Right lobe of liver (tissue), 6 donors: ENCODE data around the gene CACNA1C. TPM values are rescaled to one million over a fixed set of nuclear protein-coding genes. Genes with fewer than 3 reads are reported as not detected.
A peak's percentile ranks its signal among the peaks of the same experiment; 100 is the strongest.

ENCODE experiments used
- ATAC-seq, 4 donors: fragments of 200-7000 bp; cut with Tn5 transposase; one replicate each; pipeline ENCODE4 v1.9.1; 2020; ENCODE audit warnings: mild to moderate bottlenecking in 4 of 4, moderate library complexity in 4 of 4
- DNase-seq, 3 donors: peaks; one replicate each; pipeline ENCODE4 v3.0.0-alpha.2; 2020
- H3K27ac ChIP-seq, 3 donors: fragments of 200-600 bp; one replicate each; pipeline ENCODE4 v1.8.0; 2022
- H3K27me3 ChIP-seq, 2 donors: fragments of 200-600 bp; one replicate each; pipeline ENCODE4 v1.8.0; 2022
- H3K36me3 ChIP-seq, 4 donors: fragments of 200-600 bp; sonication (generic) in 1 of 4; one replicate each; pipeline versions ENCODE4 v1.5.1 to v1.8.0; 2017 to 2022; ENCODE audit warnings: control low read depth in 1 of 4
- H3K4me1 ChIP-seq, 4 donors: fragments of 200-600 bp; sonication (generic) in 1 of 4; one replicate each; pipeline versions ENCODE4 v1.5.1 to v1.8.0; 2017 to 2022; ENCODE audit warnings: control low read depth in 1 of 4
- H3K4me3 ChIP-seq, 3 donors: fragments of 200-600 bp; one replicate each; pipeline ENCODE4 v1.8.0; 2022
- H3K9me3 ChIP-seq, 4 donors: fragments of 200-600 bp; sonication (generic) in 1 of 4; one replicate each; pipeline versions ENCODE4 v1.5.1 to v1.8.0; 2017 to 2022; ENCODE audit warnings: control low read depth in 1 of 4
- CTCF ChIP-seq, 4 donors: fragments of 200-600 bp in 3 of 4; fragments of 450-650 bp in 1 of 4; IDR thresholded peaks; one replicate each; pipeline versions ENCODE4 v1.5.1 to v1.8.0; 2016 to 2022; ENCODE audit warnings: antibody characterized with exemption in 4 of 4, mild to moderate bottlenecking in 2 of 4
- POLR2A ChIP-seq: fragments of 450-650 bp; IDR thresholded peaks from one replicate; pipeline ENCODE4 v1.6.1; 2017; ENCODE audit warnings: antibody characterized with exemption, mild to moderate bottlenecking
- WGBS: methylation state at CpG from one replicate; pipeline ENCODE4 v1.1.6; 2018; ENCODE audit warnings: low coverage, low lambda C conversion rate; ENCODE audit not compliant: insufficient coverage; ENCODE audit errors: missing lambda C conversion rate; 5-methylcytosine and 5-hydroxymethylcytosine counted together
- intact Hi-C, 2 donors: fragments of 100-400 bp; cut with DNase I; formaldehyde crosslinking; loops; one replicate each; pipeline versions ENCODE4 v1.11.2 to v1.14.1; 2022
- total RNA-seq, 6 experiments: library from RNA; depleted of rRNA in 2 of 6; stranded (reverse); fragments of >200 nt in 2 of 6; fragmentation: NEBNext Ultra II Directional in 3 of 6; extraction: Animal tissue kit (Norgen Biotek cat#: 25700) in 3 of 6; gene quantifications; one replicate each; pipeline versions ENCODE4 v1.1.0 to v1.2.4, GENCODE V29; 2016 to 2023
- donor health status: DM: no; HTN: yes; CAD: no.
- donor health status: DM: no; HTN: no; CAD: no.
- donor health status: DM: no; HTN: no; CAD: no.
- donor health status: DM: no; HTN: yes; CAD: no.
- donor health status: DM: no; HTN: yes; CAD: no.

CACNA1C gene
- total RNA-seq, 6 experiments from 2014 or later = 0.18 to 1.0 (median 0.57) TPM

- Histone ChIP-seq H3K9me3 (no peaks in the 10 kb centered on the region), H3K36me3 (no peaks in the 10 kb centered on the region), H3K4me3 (no peak overlapping the region), H3K27ac (no peak overlapping the region), H3K27me3 (no peaks in the 10 kb centered on the region), H3K4me1 (no peaks in the 10 kb centered on the region)
- ATAC-seq = peak; percentile 13 to 44 (median 28)
- 24% methylated on average over 7 of the region's 8 CpGs for WGBS
- DNase-seq = no peak
- TF ChIP-seq POLR2A = no peak
- no peak for TF ChIP-seq CTCF (IDR thresholded peaks at IDR 0.05)
- intact Hi-C loops = no loop called here
These were observed 592.1 kb downstream of the CACNA1C start for GRCh38 chr12:2644683-2645405.

GRCh38 chr12:2645460-2645859, 592.7 kb downstream of the CACNA1C start:
- H3K27me3 ChIP-seq = no peaks in the 10 kb centered on the region
- no peak for ATAC-seq
- H3K4me1 ChIP-seq = no peaks in the 10 kb centered on the region
- H3K4me3 ChIP-seq = no peak overlapping the region
- H3K9me3 ChIP-seq = no peaks in the 10 kb centered on the region
- DNase-seq = no peak
- no peak overlapping the region for H3K27ac ChIP-seq
- TF ChIP-seq POLR2A (no peak), CTCF (IDR thresholded peaks at IDR 0.05) (no peak)
- 28% methylated on average over 8 of the region's 8 CpGs for WGBS
- no peaks in the 10 kb centered on the region for H3K36me3 ChIP-seq
- intact Hi-C loops = no loop called here

- intact Hi-C loops = no loop called here
- Histone ChIP-seq H3K4me3 (no peak overlapping the region), H3K4me1 (no peaks in the 10 kb centered on the region), H3K27me3 (no peaks in the 10 kb centered on the region), H3K36me3 (no peaks in the 10 kb centered on the region), H3K9me3 (no peaks in the 10 kb centered on the region), H3K27ac (no peak overlapping the region)
- ATAC-seq (no peak), DNase-seq (no peak)
- 78% methylated on average over 2 of the region's 2 CpGs for WGBS
- no peak for TF ChIP-seq CTCF (IDR thresholded peaks at IDR 0.05)
- TF ChIP-seq POLR2A = no peak
These were observed 593.6 kb downstream of the CACNA1C start for GRCh38 chr12:2646341-2646740.

GRCh38 chr12:2647186-2647585, 594.4 kb downstream of the CACNA1C start:
- WGBS = 33% methylated on average over 2 of the region's 7 CpGs
- Histone ChIP-seq H3K9me3 (no peaks in the 10 kb centered on the region), H3K4me3 (no peak overlapping the region), H3K27me3 (no peaks in the 10 kb centered on the region), H3K36me3 (no peaks in the 10 kb centered on the region), H3K27ac (no peak overlapping the region), H3K4me1 (no peaks in the 10 kb centered on the region)
- DNase-seq = no peak
- TF ChIP-seq CTCF (IDR thresholded peaks at IDR 0.05) = no peak
- no peak for TF ChIP-seq POLR2A
- intact Hi-C loops = no loop called here
- no peak for ATAC-seq
